Endometrial microvascular endothelial cells (primary cell): ENCODE results near the gene GNB3. TPM values are rescaled to one million over a fixed set of nuclear protein-coding genes. Genes with fewer than 3 reads are reported as not detected.
"Not testable (repeated sequence)": the region's sequence is repeated elsewhere in the genome, so short reads cannot be mapped to it uniquely, and the experiment has no call there.

ENCODE experiments used
- in situ Hi-C: cut with HindIII; loops from 2 replicates; pipeline ENCODE4 v1.10.0; 2017; ENCODE audit warnings: low sequenced_read_pairs, low pct_unique_long_range_greater_than_20kb; ENCODE audit errors: inconsistent ontology term
- total RNA-seq: library from RNA; depleted of rRNA; stranded (reverse); fragments of >200 nt; gene quantifications from one replicate; pipeline ENCODE4 v1.2.3, GENCODE V29; 2015; ENCODE audit errors: inconsistent ontology term

Gene GNB3
- total RNA-seq, 1 donor from 2014 or later: 0.74 TPM

- in situ Hi-C loops: no loop called here
These were observed 50.3 kb downstream of the GNB3 start for GRCh38 chr12:6890789-6891645.

GRCh38 chr12:6891646-6892001 lies 50.9 kb downstream of the GNB3 start:
- in situ Hi-C loops: no loop called here

- in situ Hi-C loops: not testable (repeated sequence)
These were observed 52.0 kb downstream of the GNB3 start for GRCh38 chr12:6892683-6893082.

- in situ Hi-C loops: no loop called here
These were observed 53.6 kb downstream of the GNB3 start for GRCh38 chr12:6894321-6894720.

Other genes with a start within 250 kb of the GNB3 start
- 202 TPM for gene CHD4, start 233.5 kb upstream of the GNB3 start, total RNA-seq
- not detected for gene LPAR5, start 205.0 kb upstream of the GNB3 start, total RNA-seq
- not detected for gene ACRBP, start 193.5 kb upstream of the GNB3 start, total RNA-seq
- gene ING4, start 177.8 kb upstream of the GNB3 start, total RNA-seq: 39.5 TPM
- 13.8 TPM for gene ZNF384, start 151.6 kb upstream of the GNB3 start, total RNA-seq
- gene PIANP, start 140.1 kb upstream of the GNB3 start, total RNA-seq: not detected
- 69.5 TPM for gene COPS7A, start 116.9 kb upstream of the GNB3 start, total RNA-seq
- gene MLF2, start 87.8 kb upstream of the GNB3 start, total RNA-seq: 223 TPM
- 238 TPM for gene PTMS, start 74.6 kb upstream of the GNB3 start, total RNA-seq
- 0.19 TPM for gene LAG3, start 68.4 kb upstream of the GNB3 start, total RNA-seq
- gene CD4, start 51.4 kb upstream of the GNB3 start, total RNA-seq: not detected
- 0.19 TPM for gene GPR162, start 19.1 kb upstream of the GNB3 start, total RNA-seq
- gene P3H3, start 12.5 kb upstream of the GNB3 start, total RNA-seq: 32.3 TPM
- gene CDCA3, start 10.4 kb downstream of the GNB3 start, total RNA-seq: 50.0 TPM
- gene USP5, start 11.2 kb downstream of the GNB3 start, total RNA-seq: 102 TPM
- 1,455 TPM for gene TPI1, start 26.6 kb downstream of the GNB3 start, total RNA-seq
- gene SPSB2, start 32.4 kb downstream of the GNB3 start, total RNA-seq: 2.1 TPM
- 5.9 TPM for gene LRRC23, start 63.9 kb downstream of the GNB3 start, total RNA-seq
- 9.8 TPM for gene ENO2, start 73.7 kb downstream of the GNB3 start, total RNA-seq
- gene ATN1, start 87.0 kb downstream of the GNB3 start, total RNA-seq: 26.8 TPM
- gene RNU7-1, start 102.9 kb downstream of the GNB3 start, total RNA-seq: not detected
- gene C12orf57, start 103.1 kb downstream of the GNB3 start, total RNA-seq: 127 TPM
- 0.09 TPM for gene PTPN6, start 110.4 kb downstream of the GNB3 start, total RNA-seq
- 301 TPM for gene PHB2, start 129.7 kb downstream of the GNB3 start, total RNA-seq
- 39.9 TPM for gene EMG1, start 130.0 kb downstream of the GNB3 start, total RNA-seq
- 28.2 TPM for gene LPCAT3, start 177.6 kb downstream of the GNB3 start, total RNA-seq
- gene C1S, start 219.8 kb downstream of the GNB3 start, total RNA-seq: not detected